Spinal cord (tissue), 10 donors: Measurements from ENCODE around the gene CIB4. TPM values are rescaled to one million over a fixed set of nuclear protein-coding genes. Genes with fewer than 3 reads are reported as not detected.

ENCODE experiments used
- DNase-seq, 6 donors: peaks; one replicate each; pipeline versions ENCODE4 v3.0.0 to v3.0.0-alpha.2; 2013 to 2015; ENCODE audit warnings: low spot score in 6 of 6, low read depth in 4 of 6
- H3K27ac ChIP-seq: one replicate; pipeline ENCODE4 v1.5.1; 2013; ENCODE audit warnings: low read depth, low read length, control low read depth
- H3K27me3 ChIP-seq: one replicate; pipeline ENCODE4 v1.6.1; 2013; ENCODE audit warnings: low read length; ENCODE audit not compliant: control insufficient read depth, insufficient read depth
- H3K36me3 ChIP-seq: one replicate; pipeline ENCODE4 v1.6.1; 2013; ENCODE audit warnings: low read length; ENCODE audit not compliant: control insufficient read depth, insufficient read depth
- H3K4me1 ChIP-seq: one replicate; pipeline ENCODE4 v1.6.1; 2013; ENCODE audit warnings: low read length; ENCODE audit not compliant: control insufficient read depth, insufficient read depth
- H3K4me3 ChIP-seq: one replicate; pipeline ENCODE4 v1.5.1; 2013; ENCODE audit warnings: low read depth, low read length, control low read depth
- H3K9me3 ChIP-seq: one replicate; pipeline ENCODE4 v1.6.1; 2013; ENCODE audit warnings: low read length; ENCODE audit not compliant: control insufficient read depth, insufficient read depth
- WGBS: methylation state at CpG from one replicate; pipeline ENCODE4 v1.1.5; 2013; ENCODE audit warnings: missing lambda C conversion rate; ENCODE audit not compliant: insufficient coverage; 5-methylcytosine and 5-hydroxymethylcytosine counted together
- polyA plus RNA-seq, 2 donors: library from polyadenylated mRNA; unstranded; fragments of 120-200 nt; gene quantifications; one replicate each; pipeline ENCODE4 v1.2.1, GENCODE V29; 2013; ENCODE audit not compliant: insufficient read length in 2 of 2
- total RNA-seq, 2 donors: library from RNA; depleted of rRNA in 1 of 2; stranded (reverse); fragments of 120-200 nt in 1 of 2; fragments of >200 nt in 1 of 2; gene quantifications; one replicate each; pipeline versions ENCODE4 v1.2.3 to v1.2.4, GENCODE V29; 2013 to 2014
- donor health status: healthy.

CIB4 gene
- total and polyA plus RNA-seq, 4 donors: 0.27 to 0.83 (median 0.50) TPM; not detected in 1

GRCh38 chr2:26678035-26678434 lies 36.9 kb upstream of the CIB4 start:
- Histone ChIP-seq H3K36me3 (no peaks in the 10 kb centered on the region), H3K9me3 (no peaks in the 10 kb centered on the region), H3K4me3 (no peak overlapping the region), H3K27me3 (no peaks in the 10 kb centered on the region), H3K4me1 (peaks cover 8% of the 10 kb centered on the region), H3K27ac (no peak overlapping the region)
- no peak for DNase-seq
- 97% methylated on average over 3 of the region's 4 CpGs for WGBS

DNA sequence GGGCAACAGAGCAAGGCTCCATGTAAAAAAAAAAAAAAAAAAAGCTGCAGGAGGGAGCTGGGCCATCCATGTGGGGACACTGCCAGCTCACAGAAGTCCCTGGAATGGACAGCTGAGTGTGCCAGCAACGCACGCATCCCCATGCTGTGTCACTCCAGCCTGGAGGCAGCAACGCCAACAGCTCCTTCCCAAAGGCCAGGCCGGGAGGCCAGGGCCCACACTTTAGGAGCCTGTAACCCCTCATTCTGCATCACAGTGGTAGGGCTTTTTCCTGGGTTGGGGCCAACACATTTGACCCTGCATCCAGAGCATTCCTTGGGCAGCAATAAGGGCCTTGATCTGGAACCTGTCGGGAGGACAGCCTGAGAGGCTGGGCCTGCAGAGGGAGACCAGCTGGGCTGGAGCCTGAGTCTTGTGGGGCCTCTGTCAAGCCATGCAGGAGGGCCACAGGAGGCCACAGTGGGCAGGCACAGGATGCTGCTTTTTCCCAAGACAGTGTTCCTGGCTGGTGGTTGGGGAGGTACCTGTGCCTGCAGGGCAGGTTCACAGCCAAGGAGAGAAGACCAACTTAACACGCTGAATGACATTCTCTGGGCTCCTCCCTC lies 34.6 kb upstream of the CIB4 start:
- Histone ChIP-seq H3K4me3 (no peak overlapping the region), H3K36me3 (no peaks in the 10 kb centered on the region), H3K27ac (no peak overlapping the region), H3K4me1 (no peaks in the 10 kb centered on the region), H3K27me3 (peaks cover 3% of the 10 kb centered on the region), H3K9me3 (no peaks in the 10 kb centered on the region)
- DNase-seq: no peak
- 66% methylated on average over 4 of the region's 6 CpGs for WGBS

GRCh38 chr2:26674771-26675170 lies 33.6 kb upstream of the CIB4 start:
- no peaks in the 10 kb centered on the region for H3K4me1 ChIP-seq
- H3K4me3 ChIP-seq: no peak overlapping the region
- H3K27me3 ChIP-seq: peaks cover 3% of the 10 kb centered on the region
- H3K27ac ChIP-seq: no peak overlapping the region
- DNase-seq: no peak
- H3K36me3 ChIP-seq: no peaks in the 10 kb centered on the region
- H3K9me3 ChIP-seq: no peaks in the 10 kb centered on the region
- 72% methylated on average over 7 of the region's 13 CpGs for WGBS

DNA sequence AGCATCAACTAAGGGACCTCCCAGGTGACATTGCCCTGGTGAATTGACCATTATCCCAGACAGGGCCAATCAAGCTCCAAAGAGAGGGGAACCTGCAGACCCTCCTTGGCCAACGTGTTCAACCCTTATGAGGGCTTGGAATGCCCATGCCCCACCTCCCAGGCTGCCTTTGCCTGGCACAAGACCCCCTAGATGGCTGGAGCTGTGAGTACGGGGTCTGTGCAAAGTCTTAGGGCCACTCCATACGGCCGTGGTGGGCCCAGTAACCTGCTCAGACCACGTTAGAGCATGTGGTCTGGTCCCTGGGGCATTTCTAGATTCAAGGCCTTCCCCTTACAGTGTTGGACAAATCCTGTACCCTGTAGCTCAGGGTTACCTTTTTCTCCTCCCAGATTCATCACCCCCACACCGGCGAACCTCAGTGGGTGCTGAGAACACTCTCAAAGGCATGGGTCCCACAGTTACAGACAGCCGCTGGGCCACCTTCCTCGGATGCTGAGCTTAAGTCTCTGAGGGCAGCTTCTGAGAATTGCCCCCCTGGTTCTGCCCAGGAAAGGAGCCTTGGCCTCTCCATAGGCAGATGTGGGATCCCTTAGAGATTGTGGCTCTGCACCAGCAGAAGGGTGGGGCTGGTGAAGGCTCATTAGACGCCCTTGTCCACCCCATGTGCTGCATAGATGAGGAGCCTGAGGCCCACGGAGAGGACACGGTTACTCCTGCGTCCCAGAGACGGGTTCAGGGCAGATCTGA lies 33.0 kb upstream of the CIB4 start:
- no peak overlapping the region for H3K27ac ChIP-seq
- no peaks in the 10 kb centered on the region for H3K4me1 ChIP-seq
- no peak for DNase-seq
- H3K36me3 ChIP-seq: no peaks in the 10 kb centered on the region
- H3K9me3 ChIP-seq: no peaks in the 10 kb centered on the region
- peaks cover 3% of the 10 kb centered on the region for H3K27me3 ChIP-seq
- 85% methylated on average over 14 of the region's 14 CpGs for WGBS
- no peak overlapping the region for H3K4me3 ChIP-seq

GRCh38 chr2:26672818-26673393 lies 31.7 kb upstream of the CIB4 start:
- H3K4me1 ChIP-seq: no peaks in the 10 kb centered on the region
- peaks cover 3% of the 10 kb centered on the region for H3K27me3 ChIP-seq
- no peak overlapping the region for H3K4me3 ChIP-seq
- H3K27ac ChIP-seq: no peak overlapping the region
- no peaks in the 10 kb centered on the region for H3K36me3 ChIP-seq
- DNase-seq: no peak
- 82% methylated on average over 6 of the region's 9 CpGs for WGBS
- H3K9me3 ChIP-seq: no peaks in the 10 kb centered on the region

GRCh38 chr2:26672112-26672817 lies 31.1 kb upstream of the CIB4 start:
- Histone ChIP-seq H3K9me3 (no peaks in the 10 kb centered on the region), H3K27me3 (peaks cover 3% of the 10 kb centered on the region), H3K27ac (no peak overlapping the region), H3K36me3 (no peaks in the 10 kb centered on the region), H3K4me3 (no peak overlapping the region), H3K4me1 (no peaks in the 10 kb centered on the region)
- WGBS: 72% methylated on average over 8 of the region's 11 CpGs
- no peak for DNase-seq

GRCh38 chr2:26671691-26672090 lies 30.5 kb upstream of the CIB4 start:
- no peak overlapping the region for H3K27ac ChIP-seq
- no peak for DNase-seq
- H3K27me3 ChIP-seq: peaks cover 3% of the 10 kb centered on the region
- WGBS: 91% methylated on average over 4 of the region's 5 CpGs
- no peaks in the 10 kb centered on the region for H3K4me1 ChIP-seq
- no peak overlapping the region for H3K4me3 ChIP-seq
- no peaks in the 10 kb centered on the region for H3K36me3 ChIP-seq
- no peaks in the 10 kb centered on the region for H3K9me3 ChIP-seq

DNA sequence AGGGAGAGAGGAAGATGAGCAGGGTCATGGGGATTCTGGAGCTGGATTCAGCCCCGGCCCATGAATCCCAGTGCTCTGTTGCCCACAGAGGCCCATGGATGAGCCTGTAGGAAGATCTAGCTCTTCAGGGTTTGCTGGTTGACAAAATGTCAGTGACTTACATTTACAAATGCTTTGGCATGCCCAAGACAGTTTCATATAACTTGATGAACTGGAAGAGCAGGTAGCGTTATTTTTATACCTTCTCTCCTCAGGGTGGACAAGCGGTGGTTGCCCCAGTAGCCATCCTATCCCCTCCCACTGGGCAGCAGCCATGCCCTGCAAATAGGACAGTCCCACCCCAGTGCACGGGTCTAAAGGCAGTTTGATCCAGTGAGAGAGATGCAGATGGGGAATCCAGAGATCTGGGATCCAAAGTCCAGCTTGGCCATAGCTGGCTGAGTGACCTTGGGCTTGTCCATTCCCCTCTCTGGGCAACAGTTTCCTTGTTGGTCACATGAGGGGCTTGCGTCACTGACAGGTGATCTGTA lies 29.8 kb upstream of the CIB4 start:
- Histone ChIP-seq H3K27ac (no peak overlapping the region), H3K27me3 (peaks cover 3% of the 10 kb centered on the region), H3K36me3 (no peaks in the 10 kb centered on the region), H3K4me3 (no peak overlapping the region), H3K9me3 (no peaks in the 10 kb centered on the region), H3K4me1 (no peaks in the 10 kb centered on the region)
- DNase-seq: no peak
- 85% methylated on average over 2 of the region's 5 CpGs for WGBS

GRCh38 chr2:26670171-26670570 lies 29.0 kb upstream of the CIB4 start:
- H3K9me3 ChIP-seq: no peaks in the 10 kb centered on the region
- peaks cover 3% of the 10 kb centered on the region for H3K27me3 ChIP-seq
- no peaks in the 10 kb centered on the region for H3K4me1 ChIP-seq
- no peaks in the 10 kb centered on the region for H3K36me3 ChIP-seq
- no peak overlapping the region for H3K4me3 ChIP-seq
- H3K27ac ChIP-seq: no peak overlapping the region
- no peak for DNase-seq
- no CpG with 5 or more reads among the region's 3 CpGs for WGBS
